Measurements from ENCODE around the gene THAP4.
"Not testable (repeated sequence)": the region's sequence is repeated elsewhere in the genome, so short reads cannot be mapped to it uniquely, and the experiment has no call there.

THAP4 gene

GRCh38 chr2:241665731-241666440, 28.9 kb upstream of the THAP4 start:
- DNase-seq, result no peak

GRCh38 chr2:241662731-241663130, 25.8 kb upstream of the THAP4 start:
- DNase-seq, result not testable (repeated sequence)

DNA sequence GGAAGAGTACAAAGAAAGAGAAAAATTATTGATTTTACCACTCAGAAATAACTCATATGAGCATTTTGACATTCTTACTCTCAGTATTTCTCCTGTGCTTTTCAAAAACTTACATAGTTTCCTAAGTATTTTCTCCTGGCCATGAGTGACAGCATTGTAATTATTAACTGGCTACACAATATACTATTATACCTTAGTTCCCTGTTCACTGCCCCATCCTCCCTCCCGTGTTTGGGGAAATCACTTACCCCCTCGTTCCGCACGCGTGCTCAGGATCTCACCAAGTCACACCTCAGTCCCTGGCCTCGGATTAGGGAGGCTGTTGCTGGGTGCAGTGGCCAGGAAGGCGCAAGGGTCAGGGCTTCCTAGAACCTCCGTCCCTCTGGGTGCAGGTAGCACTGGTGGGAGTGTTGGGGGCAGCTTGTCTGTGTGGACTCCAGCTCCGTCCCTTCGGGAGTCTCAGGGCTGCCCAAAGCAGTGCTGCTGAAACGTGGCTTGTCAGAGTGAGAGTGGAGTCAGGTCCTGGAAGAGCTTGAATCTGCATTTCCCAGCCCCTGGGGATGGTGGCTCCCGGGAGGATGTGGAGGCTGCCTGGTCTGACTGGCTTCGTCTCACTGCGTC, 23.7 kb upstream of the THAP4 start:
- no peak for DNase-seq

GRCh38 chr2:241659150-241659739, 22.3 kb upstream of the THAP4 start:
- DNase-seq, result peak; percentile 75

- DNase-seq, result no peak
These were observed 21.3 kb upstream of the THAP4 start for GRCh38 chr2:241658296-241658695.

DNA sequence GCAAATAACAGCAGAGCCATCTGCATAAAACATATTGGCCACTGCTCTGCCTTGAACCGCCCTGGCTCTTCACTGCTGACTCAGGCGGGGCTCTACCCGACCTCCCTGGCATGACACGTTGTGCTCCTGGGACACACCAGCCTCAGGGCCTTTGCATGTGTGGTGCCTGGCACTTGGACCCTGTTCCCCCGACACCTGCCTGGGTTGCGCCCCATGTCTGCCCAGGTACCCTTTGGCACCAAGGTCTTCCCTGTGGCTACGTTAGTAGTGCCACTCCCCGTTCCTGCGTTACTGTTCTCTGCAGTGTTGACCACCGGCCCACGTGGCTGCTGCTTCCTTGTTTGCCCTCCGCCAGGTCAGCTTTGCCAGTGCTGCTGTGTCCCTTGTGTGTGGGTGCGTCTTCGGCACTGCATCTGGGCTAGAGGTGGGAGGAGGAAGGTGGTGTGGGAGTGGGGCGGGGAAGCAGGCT, 20.9 kb upstream of the THAP4 start:
- DNase-seq, result no peak

DNA sequence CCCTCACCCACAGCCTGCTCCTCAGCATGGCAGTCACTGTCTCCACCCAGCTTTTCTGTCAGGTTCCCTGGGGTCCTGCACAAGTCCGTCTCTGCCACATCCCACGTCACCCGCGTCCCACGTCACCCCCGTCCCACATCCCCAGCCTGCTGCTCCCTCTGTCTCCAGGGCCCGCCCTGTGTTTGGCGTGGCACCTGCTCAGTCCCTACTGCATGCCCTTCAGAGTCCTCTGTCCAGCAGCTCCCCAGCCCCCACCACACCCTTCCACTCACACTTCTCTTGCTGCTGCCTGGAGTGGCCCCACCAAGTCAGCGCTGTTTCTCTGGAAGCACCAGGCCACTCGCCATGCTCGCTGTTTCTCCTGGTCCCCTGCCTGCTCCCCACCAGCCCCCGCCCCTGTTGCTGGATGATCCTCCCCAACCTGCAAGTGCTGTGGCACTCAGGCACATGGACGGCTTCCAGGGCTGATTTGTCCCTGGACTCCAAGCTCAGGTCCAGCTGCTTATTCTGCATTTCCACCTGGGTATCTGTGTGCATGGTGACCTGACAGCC, 19.3 kb upstream of the THAP4 start:
- no peak for DNase-seq

- DNase-seq, result no peak
These were observed 18.7 kb upstream of the THAP4 start for GRCh38 chr2:241655516-241656189.

DNA sequence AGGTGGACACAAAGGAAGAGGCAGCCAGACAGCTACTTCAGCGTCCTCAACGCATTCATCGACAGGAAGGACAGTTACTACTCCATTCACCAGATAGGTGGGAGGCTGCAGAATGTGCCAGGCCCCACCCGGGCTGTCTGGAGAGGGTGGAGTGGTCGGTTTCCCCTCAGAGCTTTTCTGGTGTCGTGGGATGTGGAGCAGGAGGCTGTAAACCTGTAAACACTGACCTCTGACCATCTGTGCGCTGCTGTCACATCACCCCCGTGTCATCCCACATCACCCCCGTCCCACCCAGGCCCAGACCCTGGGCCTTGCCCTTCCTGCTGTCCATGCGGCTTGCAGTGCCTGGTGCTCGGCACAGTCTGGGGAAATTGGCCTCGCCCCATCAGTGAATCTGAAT, 17.6 kb upstream of the THAP4 start:
- DNase-seq, result no peak

GRCh38 chr2:241653210-241653750, 16.3 kb upstream of the THAP4 start:
- no peak for DNase-seq

- DNase-seq, result no peak
These were observed 15.8 kb upstream of the THAP4 start for GRCh38 chr2:241652722-241653121.

DNA sequence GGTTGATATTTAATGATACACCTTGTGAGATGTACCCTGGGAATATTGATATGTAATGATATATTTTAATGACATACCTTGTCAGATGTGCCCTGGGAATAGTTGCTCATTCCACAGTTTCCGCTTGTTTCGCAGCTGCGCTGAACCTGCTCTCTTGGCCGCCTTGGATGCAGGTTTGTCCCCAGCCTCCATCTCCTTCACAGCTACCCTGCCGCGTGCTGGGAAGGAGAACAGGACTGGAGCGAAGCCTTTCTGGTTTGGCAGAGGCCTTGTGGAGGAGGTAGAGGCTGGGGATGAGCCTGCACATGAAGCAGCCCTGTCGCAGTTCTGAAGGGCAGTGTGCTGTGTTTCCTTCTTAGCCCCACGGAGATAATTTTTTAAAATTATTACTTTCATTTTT, 15.2 kb upstream of the THAP4 start:
- no peak for DNase-seq

GRCh38 chr2:241649927-241650326, 13.0 kb upstream of the THAP4 start:
- no peak for DNase-seq

DNA sequence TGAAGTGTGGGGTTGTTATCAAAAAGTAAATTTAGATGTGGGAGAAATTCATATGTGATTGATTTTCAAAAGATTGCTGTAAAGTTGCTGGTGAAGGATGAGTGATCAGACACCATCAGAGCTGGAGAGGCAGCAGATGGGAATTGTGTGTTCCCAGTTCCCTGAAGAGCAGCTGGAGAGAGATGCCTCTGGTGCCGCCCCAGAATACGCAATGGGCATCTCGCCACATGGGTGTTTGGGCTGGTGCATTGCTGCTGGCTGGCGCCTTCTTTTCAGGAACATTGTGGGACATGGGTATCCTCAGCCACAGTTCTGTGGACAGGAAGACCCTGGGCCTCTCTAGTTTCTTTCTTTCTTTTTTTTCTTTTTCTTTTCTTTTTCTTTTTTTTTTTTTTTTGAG, 12.4 kb upstream of the THAP4 start:
- no peak for DNase-seq

- no peak for DNase-seq
These were observed 11.5 kb upstream of the THAP4 start for GRCh38 chr2:241648453-241648852.

DNA sequence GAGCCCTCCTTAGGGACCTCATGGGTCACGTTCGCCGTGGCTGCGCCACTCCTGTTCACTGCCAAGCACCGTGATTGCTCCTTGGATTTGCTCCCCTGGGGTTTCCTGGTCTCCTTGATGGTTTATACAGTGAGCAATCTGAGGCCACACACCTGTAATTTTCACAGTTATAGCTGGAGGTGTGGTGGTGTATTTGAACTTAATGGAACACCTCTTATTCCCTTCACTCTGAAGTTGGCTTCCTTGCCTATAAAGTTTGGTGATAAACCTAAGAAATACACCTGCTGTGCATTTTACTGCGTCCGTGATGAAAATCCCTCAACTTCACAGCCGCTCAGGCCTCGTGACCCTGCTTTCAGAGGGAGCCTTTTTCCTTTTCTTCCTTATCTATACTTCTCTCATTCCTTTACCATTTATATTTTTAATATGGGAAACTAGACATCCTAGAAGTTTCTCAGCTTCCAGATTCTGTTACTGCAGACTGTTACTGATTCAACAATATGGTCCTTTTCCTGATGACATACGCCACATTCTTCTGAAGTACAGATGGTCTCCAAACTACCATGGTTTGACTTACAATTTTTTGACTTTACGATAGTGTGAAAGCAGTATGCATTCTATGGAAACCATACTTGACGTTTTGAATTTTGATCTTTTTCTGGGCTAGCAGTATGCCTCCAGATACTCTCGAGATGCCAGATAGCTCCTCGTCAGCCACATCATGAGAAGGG, 9.1 kb upstream of the THAP4 start:
- no peak for DNase-seq

DNA sequence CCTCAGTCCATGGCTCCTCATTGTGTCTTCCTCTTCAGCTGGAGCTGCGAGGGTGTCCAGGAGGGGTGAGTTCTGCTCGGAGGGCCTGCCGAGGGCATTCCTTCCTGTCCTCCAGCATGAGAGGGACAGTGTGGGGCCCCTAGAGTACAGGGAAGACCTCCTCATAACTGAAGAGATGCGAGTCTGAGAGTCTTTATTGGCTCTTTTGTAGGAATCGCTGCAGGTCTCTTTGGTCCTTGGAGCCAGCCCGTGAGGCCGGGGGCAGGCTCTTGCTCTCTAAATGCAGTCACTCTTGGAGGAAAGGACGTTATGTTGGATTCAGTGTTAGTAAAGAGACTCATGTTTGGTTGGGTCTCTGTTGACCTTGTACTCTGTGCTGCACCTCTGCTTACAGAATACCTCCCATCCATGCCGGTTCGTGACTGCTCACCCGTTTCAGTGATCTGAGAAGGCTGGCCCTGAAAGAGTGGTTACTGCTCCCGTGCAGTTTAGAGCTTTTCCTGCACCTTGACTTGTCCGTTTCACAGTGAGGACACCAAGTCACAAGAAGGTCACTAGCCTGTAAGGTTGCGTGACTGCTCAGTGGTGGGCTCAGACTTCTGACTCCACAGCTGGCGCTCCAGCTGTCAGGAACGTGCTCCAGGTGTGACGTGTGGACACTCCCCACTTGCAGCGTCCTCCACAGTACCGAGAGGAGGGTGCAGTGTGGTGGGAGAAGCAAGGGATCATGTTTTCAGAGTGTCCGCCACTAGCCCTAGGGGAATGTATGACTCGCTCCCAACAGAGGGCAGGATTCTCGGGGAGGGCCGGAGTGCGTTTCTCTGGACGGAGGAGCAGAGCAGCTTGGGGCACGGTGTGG, 8.3 kb upstream of the THAP4 start:
- no peak for DNase-seq

DNA sequence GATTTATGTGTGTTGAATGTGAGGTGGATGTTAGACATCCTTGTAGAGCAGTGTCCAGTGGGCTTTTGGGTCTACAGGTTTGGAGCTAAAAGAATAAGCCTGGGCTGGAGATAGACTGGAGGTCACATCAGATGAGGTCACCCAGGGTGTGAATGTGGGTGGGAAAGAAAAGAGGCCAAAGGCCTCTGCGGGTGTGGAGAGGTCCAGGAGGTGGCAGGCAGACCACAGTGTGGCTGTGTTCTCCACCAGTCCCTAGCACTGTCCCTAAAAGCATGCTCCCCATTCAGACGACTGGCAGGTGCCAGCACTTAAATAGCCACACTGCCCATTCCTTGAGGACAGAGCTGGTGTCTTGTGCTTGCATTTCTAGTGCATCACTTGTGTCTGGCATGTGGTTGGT, 4.7 kb upstream of the THAP4 start:
- DNase-seq, result no peak

- no peak for DNase-seq
These were observed 3.3 kb upstream of the THAP4 start for GRCh38 chr2:241640165-241640795.

DNA sequence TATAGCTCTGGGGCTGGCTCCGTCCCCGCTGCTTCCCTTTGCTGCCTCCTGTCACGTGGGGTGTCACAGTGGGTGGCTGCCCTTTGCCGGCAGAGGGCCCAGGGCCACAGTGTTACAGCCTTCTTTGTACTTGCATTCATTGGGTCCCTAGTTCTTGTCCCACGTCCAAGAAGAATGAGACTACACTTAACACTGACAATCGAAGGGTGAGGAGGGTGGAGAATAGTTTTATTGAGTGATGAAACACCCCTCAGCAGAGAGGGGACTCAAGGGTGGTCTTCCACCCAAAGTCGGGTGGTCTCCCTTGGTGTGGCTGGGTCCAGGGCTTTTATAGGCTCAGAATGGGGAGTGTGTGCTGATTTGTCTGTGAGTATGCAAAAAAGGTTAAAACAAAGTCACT, 2.4 kb upstream of the THAP4 start:
- DNase-seq, result peak; percentile 26

DNA sequence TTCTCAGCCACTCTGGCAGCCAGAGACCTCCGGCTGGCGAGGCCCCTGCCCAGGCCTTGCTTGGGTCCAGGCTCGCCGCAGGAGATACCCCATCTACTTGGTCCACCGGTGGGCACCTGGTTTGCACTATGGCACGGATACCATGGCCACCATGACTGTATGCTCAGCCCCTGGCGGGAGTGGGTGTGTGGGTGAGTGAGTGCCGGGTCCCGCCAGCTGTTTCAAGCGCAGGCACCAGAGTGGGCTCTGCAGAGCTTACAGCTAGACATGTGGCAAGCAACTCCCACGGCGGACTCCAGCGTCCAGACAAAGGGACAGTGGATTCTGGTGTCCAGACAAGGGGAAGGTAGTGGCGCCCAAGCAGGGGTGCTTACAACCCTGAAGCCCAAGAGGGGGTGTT, 2.0 kb upstream of the THAP4 start:
- no peak for DNase-seq

Measured in hematopoietic multipotent progenitor cell treated with erythropoietin and hydrocortisone succinate and interleukin-3 and kit ligand, for 6 days (in vitro differentiated cells).